Mesodermal cell (in vitro differentiated cells): ENCODE measurements around the gene C12orf42.

Source experiments
- H3K27ac ChIP-seq: 2 replicates; pipeline ENCODE4 v1.7.0; 2013; ENCODE audit warnings: mild to moderate bottlenecking, low read depth, low read length, moderate library complexity; ENCODE audit not compliant: severe bottlenecking
- H3K36me3 ChIP-seq: 2 replicates; pipeline ENCODE4 v1.7.1; 2013; ENCODE audit warnings: mild to moderate bottlenecking, low read length, moderate library complexity; ENCODE audit not compliant: control insufficient read depth, insufficient read depth
- H3K4me1 ChIP-seq: one replicate; pipeline ENCODE4 v1.7.1; 2013; ENCODE audit warnings: mild to moderate bottlenecking, low read length; ENCODE audit not compliant: insufficient read depth, control insufficient read depth, poor library complexity, severe bottlenecking
- H3K4me3 ChIP-seq: 2 replicates; pipeline ENCODE4 v1.7.0; 2013; ENCODE audit warnings: low read length, control low read depth, mild to moderate bottlenecking; ENCODE audit not compliant: insufficient read depth, poor library complexity, severe bottlenecking; ENCODE audit errors: extremely low read depth
- H3K9me3 ChIP-seq: 2 replicates; pipeline ENCODE4 v1.7.1; 2013; ENCODE audit warnings: mild to moderate bottlenecking, low read length, moderate library complexity; ENCODE audit not compliant: control insufficient read depth
- WGBS, 2 experiments: methylation state at CpG; one replicate each; pipeline ENCODE4 v1.1.5; 2013; ENCODE audit warnings: missing lambda C conversion rate in 2 of 2; ENCODE audit not compliant: insufficient coverage in 2 of 2; 5-methylcytosine and 5-hydroxymethylcytosine counted together

Gene C12orf42

DNA sequence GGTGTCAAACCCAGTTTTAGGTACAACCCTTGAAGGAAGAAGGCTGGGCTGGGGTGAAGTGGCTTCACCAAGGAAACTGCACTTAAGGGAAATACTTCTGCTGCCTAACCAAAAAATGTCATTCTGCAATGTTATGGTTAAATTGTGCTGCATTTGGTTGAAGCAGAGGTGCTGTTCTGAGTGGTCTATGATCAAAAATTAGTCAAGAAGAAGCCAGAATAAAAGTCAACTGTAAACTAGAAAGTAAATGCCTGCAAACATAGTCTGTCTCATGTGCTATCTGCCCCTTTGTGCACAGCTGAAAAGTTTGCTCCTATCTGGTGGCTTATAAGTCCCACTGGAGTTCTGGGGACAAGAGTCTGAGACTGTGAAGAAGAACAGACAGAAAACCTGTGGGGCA lies 158.8 kb downstream of the C12orf42 start:
- Histone ChIP-seq H3K27ac (no peak overlapping the region), H3K4me3 (no peak overlapping the region), H3K36me3 (no peaks in the 10 kb centered on the region), H3K4me1 (no peaks in the 10 kb centered on the region), H3K9me3 (no peaks in the 10 kb centered on the region)

DNA sequence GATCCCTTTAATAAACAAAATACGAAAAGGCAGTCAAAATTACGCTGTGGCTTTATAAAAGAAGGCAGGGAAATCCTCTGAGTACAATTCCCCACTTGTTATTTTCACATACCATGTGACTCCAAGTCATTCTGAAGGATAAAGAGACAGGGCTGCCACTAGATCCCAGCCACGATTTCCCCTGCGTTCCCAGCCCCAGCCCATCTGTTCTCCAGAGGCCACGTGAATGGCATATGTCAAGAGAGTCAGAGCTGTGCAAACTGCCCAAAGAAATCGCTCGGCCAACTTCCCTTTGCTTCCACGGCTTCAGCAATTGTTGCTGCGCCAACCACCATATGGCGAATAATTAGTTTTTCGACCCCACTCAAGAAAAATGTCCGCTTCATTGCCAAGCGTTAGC lies 161.3 kb downstream of the C12orf42 start:
- Histone ChIP-seq H3K27ac (no peak overlapping the region), H3K4me1 (no peaks in the 10 kb centered on the region), H3K36me3 (no peaks in the 10 kb centered on the region), H3K4me3 (no peak overlapping the region), H3K9me3 (no peaks in the 10 kb centered on the region)
- 88 to 95% methylated on average over 7 to 9 of the region's 13 CpGs for WGBS, 2 experiments

DNA sequence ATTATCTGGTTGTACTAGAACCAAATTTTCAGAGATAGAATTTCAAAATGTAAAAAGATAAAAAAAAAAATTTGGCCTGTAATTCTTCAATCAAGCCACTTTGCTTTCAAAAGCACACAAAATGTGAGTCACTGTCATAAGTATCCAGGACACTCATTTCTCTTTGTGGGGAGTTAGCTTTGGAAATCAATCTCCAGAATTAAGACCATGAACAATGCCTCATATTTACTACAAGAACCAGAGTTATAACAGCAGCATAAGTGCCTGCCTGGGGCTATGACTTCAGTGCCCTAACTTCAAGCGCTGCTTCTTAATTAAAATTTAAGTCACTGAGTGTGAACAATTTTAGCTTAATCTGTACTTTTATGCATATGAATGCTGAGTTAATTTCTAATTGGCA lies 162.1 kb downstream of the C12orf42 start:
- WGBS, 2 experiments = no CpG with 5 or more reads among the region's 1 CpG
- no peaks in the 10 kb centered on the region for H3K9me3 ChIP-seq
- H3K4me1 ChIP-seq = no peaks in the 10 kb centered on the region
- no peaks in the 10 kb centered on the region for H3K36me3 ChIP-seq
- no peak overlapping the region for H3K4me3 ChIP-seq
- no peak overlapping the region for H3K27ac ChIP-seq

DNA sequence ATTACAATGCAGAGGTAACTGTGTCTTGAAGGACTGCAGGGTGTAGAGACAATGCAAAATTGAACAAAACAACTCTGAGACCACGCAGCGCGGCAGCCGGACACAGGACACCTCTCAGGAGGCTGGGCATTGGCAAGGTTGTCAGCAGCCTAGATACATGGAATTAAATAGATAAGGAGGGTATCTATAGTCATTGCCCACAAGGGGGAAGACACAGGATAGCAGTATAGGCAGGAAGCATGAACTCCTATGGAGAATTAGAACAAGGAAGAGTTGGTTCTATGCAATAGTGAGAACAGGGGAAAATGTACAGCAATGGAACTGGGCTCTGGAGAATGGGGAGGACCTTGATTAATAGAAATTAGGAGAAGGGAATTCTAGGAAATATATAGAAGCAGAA lies 164.1 kb downstream of the C12orf42 start:
- WGBS, 2 experiments = 95 to 96% methylated on average over 4 of the region's 4 CpGs
- no peaks in the 10 kb centered on the region for H3K4me1 ChIP-seq
- no peaks in the 10 kb centered on the region for H3K36me3 ChIP-seq
- H3K27ac ChIP-seq = no peak overlapping the region
- no peaks in the 10 kb centered on the region for H3K9me3 ChIP-seq
- no peak overlapping the region for H3K4me3 ChIP-seq

DNA sequence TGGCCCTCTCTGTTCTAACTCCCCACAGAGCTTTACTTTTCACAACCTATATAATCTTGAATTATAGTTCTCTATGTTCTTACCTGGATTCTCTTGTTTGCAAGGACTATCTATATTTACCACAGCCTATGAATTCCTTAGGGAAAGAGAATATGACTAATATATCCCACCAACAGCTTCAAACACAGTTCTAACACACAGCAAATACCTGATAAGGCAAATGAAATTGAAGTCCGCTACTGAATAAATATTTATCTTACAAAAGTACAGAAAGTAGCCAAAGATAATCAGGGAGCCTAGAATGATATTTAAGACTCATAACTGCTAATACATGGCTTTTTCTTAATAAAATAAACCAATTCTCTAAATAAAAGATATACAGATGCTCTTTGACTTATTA lies 165.1 kb downstream of the C12orf42 start:
- Histone ChIP-seq H3K27ac (no peak overlapping the region), H3K36me3 (no peaks in the 10 kb centered on the region), H3K9me3 (no peaks in the 10 kb centered on the region), H3K4me1 (no peaks in the 10 kb centered on the region), H3K4me3 (no peak overlapping the region)
- no CpG with 5 or more reads among the region's 1 CpG for WGBS, 2 experiments

DNA sequence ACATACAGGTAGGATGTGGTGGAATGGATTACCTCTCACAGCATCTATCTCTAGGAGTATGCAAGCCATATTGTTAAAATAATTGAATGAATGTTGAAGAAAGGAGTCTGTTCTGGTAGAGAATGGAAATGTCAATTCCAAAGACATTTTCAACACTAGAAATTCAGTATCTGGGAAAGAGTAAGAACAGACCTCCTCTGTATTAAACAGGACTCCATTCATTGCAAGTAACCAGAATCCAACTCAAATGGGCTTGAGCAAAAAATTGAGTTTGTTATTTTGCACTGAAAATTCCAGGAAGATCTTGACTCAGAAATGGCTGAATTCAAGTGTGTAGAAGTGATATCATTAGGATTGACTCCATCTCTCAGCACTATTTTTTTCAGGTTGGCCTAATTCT lies 168.1 kb downstream of the C12orf42 start:
- H3K27ac ChIP-seq = no peak overlapping the region
- H3K4me1 ChIP-seq = no peaks in the 10 kb centered on the region
- no peaks in the 10 kb centered on the region for H3K9me3 ChIP-seq
- no peak overlapping the region for H3K4me3 ChIP-seq
- H3K36me3 ChIP-seq = no peaks in the 10 kb centered on the region

DNA sequence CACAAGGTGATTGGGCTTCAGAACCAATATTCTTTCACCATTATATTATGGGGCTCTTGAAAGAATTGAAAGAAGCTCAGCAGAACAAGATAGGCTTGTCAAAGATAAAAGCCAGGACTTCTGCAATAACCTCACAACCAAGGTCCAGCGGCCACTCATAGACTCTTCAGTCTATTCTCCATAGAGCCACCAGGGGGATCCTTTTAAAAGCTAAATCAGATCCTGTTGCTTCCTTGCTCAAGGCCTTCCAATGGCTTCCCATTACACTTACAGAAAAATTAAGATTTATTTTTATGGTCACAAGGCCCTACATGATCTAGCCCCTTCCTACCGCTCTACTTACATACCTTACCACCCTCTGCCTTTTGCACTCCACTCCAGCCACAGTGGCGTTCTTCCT lies 169.6 kb downstream of the C12orf42 start:
- no peaks in the 10 kb centered on the region for H3K36me3 ChIP-seq
- WGBS, 2 experiments = 64 to 74% methylated on average over 3 of the region's 3 CpGs
- no peak overlapping the region for H3K4me3 ChIP-seq
- no peaks in the 10 kb centered on the region for H3K4me1 ChIP-seq
- H3K9me3 ChIP-seq = no peaks in the 10 kb centered on the region
- H3K27ac ChIP-seq = no peak overlapping the region

DNA sequence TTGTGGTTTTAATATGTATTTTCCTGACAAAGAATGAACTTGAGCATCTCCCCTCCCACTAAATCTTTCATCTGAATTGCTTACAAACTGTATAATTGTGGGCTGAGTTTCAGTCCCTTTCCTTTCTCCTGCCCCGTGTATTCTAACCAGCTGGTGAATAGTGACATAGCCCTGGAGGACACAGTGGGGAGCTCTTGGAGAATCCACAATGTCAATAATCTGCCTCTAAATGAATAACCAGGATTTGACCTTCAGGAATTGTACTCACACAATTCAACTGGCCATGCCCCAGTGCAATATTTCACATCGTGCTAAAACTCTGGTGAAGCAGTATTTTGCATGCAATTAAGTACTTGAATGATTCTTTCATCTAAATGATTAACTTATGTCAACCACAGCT lies 177.2 kb downstream of the C12orf42 start:
- WGBS, 2 experiments = no CpG with 5 or more reads among the region's 2 CpGs
- Histone ChIP-seq H3K4me1 (no peaks in the 10 kb centered on the region), H3K36me3 (no peaks in the 10 kb centered on the region), H3K9me3 (no peaks in the 10 kb centered on the region), H3K27ac (no peak overlapping the region), H3K4me3 (no peak overlapping the region)

DNA sequence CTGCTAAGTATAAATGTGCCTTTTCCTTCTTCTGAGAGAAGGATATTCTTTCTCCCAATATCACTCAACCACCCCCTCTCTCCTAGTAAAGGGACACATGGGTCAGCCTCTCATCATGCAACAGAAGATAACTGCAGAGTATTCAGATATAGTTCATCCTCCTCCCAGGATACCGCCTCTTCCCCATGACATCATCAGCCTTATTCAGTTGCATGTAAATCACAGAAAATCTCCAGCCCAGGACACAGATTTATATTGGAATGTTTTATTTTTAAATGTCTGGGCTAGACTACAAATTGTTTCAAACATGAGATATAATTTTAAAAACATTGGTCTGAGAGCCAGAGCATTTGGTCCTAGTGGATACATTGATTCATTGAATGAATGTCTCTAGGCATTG lies 178.5 kb downstream of the C12orf42 start:
- Histone ChIP-seq H3K9me3 (no peaks in the 10 kb centered on the region), H3K27ac (no peak overlapping the region), H3K4me1 (no peaks in the 10 kb centered on the region), H3K4me3 (no peak overlapping the region), H3K36me3 (no peaks in the 10 kb centered on the region)
- WGBS, 2 experiments = no CpG with 5 or more reads among the region's 1 CpG

DNA sequence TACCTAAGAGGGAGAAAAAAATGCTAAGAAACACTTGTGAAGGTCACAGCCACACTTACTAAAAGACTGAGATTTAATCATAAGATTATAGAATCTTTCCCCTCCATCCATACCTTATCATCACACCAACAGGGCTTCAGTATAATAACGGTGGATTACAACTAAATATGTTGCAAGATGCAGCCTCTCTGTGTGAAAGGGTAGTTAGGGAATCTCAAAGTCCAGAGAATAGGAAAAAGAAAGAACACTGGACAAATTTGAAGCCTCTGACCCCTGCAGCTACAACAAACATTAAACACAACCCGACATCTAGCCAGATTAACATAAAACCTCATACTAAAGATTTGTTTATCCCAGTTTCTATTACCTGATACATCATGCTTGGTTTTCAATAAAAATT lies 181.0 kb downstream of the C12orf42 start:
- Histone ChIP-seq H3K9me3 (no peaks in the 10 kb centered on the region), H3K4me1 (no peaks in the 10 kb centered on the region), H3K36me3 (no peaks in the 10 kb centered on the region), H3K4me3 (no peak overlapping the region), H3K27ac (no peak overlapping the region)
- WGBS, 2 experiments = 80% methylated on average over 1 of the region's 2 CpGs; no CpG with 5 or more reads in 1 of the 2 experiments

DNA sequence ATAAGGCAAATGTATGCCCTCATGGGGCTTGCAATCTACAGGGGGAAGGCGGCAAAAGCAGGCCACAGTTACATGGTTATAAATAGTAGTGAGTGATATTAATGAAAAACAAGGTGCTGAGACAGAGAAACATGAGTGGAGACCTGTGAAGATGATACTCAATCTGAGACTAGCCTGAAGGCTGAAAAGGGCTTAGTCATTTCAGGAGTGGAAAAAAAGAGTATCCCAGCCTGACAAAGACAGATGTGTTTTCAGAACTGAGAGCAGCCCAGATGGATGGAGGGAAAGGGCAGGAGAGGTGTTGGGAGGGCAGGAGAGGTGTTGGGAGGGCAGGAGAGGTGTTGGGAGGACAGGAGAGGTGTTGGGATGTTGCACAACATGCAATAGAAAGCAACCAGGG lies 181.9 kb downstream of the C12orf42 start:
- Histone ChIP-seq H3K36me3 (no peaks in the 10 kb centered on the region), H3K27ac (no peak overlapping the region), H3K4me3 (no peak overlapping the region), H3K9me3 (no peaks in the 10 kb centered on the region), H3K4me1 (no peaks in the 10 kb centered on the region)
- 73 to 86% methylated on average over 1 of the region's 1 CpG for WGBS, 2 experiments
